Measurements from ENCODE around the gene SPATS2. TPM values are rescaled to one million over a fixed set of nuclear protein-coding genes. Genes with fewer than 3 reads are reported as not detected.

The SPATS2 gene
- total RNA-seq, 4 donors from 2014 or later: 10.5 to 39.3 (median 21.0) TPM

DNA sequence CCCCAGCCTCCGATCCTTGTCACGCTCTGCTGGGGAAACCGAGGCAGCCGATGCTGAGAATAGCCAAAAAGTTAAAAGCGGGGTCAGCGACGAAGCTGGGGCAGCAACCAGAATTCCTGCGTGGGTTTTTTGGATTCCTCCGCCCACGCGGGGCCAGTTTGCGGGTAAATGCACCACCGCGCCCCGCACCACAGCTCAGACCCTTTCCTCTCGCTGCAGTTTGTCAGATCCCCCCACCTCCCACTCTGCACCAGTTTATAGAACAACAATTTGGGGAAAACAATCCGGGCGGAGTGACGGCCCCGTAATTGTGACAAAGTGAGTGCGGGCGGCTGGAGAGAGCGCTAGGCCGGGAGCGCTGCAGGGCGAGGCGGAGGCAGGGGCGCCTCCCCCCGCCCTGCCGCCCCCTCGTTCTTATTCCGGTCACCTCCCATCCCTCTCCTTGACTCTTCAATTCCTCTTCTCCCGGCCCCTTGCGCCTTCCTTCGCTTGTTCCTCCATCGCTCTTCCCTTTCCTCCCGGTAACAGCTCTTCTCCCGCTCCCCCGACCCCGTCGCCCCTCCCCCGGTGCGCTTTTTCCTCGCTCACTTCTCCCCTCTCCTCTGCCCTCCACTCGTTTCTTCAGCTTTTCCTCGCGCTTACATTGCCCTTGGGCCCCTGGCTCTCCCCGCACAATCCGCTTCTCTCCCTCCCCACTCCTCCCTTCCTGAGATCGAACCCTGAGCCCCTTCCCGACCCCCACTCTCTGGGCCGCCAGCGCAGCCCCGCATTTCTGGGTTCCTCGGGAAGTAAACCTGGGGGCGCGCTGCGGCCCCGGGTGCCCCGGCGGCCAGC is 21.2 kb upstream of the SPATS2 start:
- peaks cover 43 to 70% (median 49%) of the 10 kb centered on the region in 4 donors for H3K4me1 ChIP-seq
- H3K27me3 ChIP-seq: peaks cover 92% of the 10 kb centered on the region
- H3K27ac ChIP-seq: no peak overlapping the region
- H3K9me3 ChIP-seq: no peaks in the 10 kb centered on the region
- in situ Hi-C loops (cut with MboI; ENCODE audit: low pct_ligation_motif_present in 1 of 4, low pct_unique_long_range_greater_than_20kb in 1 of 4, low sequenced_read_pairs in 3 of 4): loop anchor here in 1 of 4 donors (10.0 kb wide), 1 partner anchor 169 kb away; no protein-coding TSS in a partner anchor
- peak overlapping the region in 3 of 4 donors; percentile 25 to 52 (median 26) for H3K4me3 ChIP-seq
- DNase-seq: no peak
- H3K36me3 ChIP-seq: no peaks in the 10 kb centered on the region
- TF ChIP-seq POLR2A (IDR thresholded peaks at IDR 0.05): no peak
- TF ChIP-seq, protein P1, sequence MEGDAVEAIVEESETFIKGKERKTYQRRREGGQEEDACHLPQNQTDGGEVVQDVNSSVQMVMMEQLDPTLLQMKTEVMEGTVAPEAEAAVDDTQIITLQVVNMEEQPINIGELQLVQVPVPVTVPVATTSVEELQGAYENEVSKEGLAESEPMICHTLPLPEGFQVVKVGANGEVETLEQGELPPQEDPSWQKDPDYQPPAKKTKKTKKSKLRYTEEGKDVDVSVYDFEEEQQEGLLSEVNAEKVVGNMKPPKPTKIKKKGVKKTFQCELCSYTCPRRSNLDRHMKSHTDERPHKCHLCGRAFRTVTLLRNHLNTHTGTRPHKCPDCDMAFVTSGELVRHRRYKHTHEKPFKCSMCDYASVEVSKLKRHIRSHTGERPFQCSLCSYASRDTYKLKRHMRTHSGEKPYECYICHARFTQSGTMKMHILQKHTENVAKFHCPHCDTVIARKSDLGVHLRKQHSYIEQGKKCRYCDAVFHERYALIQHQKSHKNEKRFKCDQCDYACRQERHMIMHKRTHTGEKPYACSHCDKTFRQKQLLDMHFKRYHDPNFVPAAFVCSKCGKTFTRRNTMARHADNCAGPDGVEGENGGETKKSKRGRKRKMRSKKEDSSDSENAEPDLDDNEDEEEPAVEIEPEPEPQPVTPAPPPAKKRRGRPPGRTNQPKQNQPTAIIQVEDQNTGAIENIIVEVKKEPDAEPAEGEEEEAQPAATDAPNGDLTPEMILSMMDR (IDR thresholded peaks at IDR 0.05): no peak
- TF ChIP-seq EP300 (IDR thresholded peaks at IDR 0.05; ENCODE audit: low read depth): no peak
- TF ChIP-seq POLR2AphosphoS5 (IDR thresholded peaks at IDR 0.05): no peak
- intact Hi-C loops (cut with DNase I; ENCODE audit: low total_unique reads): loop anchor here (5.0 kb wide), 1 partner anchor 171 kb away; no protein-coding TSS in a partner anchor
- WGBS, 2 donors (ENCODE audit: low coverage in 1 of 2): 2 to 5% methylated on average over 17 to 60 of the region's 61 CpGs

DNA sequence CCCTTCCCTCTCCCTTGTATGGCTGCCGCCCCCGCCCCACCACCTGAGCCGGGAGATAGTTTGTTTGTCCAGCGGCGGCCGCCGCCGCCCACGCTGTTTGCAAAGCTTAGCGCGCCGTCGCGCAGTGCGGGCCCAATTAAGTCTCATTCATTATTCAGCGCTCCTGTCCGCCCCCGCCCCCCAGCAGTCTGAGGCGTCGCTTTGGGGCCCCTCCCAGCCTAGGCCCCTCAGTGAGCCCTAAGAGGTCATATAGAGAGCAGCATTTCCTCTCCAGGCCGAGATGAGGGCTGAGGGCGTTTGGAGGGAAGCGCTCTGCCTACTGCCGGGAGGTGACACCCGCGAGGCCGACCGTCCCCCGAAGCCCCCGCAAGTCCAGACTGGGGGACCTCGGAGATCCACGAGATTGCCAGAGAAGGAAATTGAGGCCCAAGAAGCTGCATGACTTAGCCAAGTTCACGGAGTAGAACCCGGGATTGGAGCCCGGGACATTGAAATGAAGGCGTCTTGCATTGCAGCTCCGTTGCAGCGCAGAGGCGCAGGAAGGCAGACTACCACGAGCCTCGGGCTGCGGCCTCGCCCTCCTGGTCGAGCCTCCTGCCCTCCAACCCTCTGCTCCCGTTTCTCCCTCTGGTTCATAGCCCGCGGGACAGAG is 20.5 kb upstream of the SPATS2 start, which contains the start of gene DNAJC22:
DNAJC22 (plus strand) TSS at position 230 of the 652 bp plus-strand sequence. CDS start 1,985 bp downstream, outside the sequence.
- intact Hi-C loops (cut with DNase I; ENCODE audit: low total_unique reads) (loop anchor here (5.0 kb wide), 1 partner anchor 171 kb away; no protein-coding TSS in a partner anchor), in situ Hi-C loops (cut with MboI; ENCODE audit: low pct_ligation_motif_present in 1 of 4, low pct_unique_long_range_greater_than_20kb in 1 of 4, low sequenced_read_pairs in 3 of 4) (loop anchor here in 1 of 4 donors (10.0 kb wide), 1 partner anchor 168 kb away; no protein-coding TSS in a partner anchor)
- peaks cover 43 to 69% (median 49%) of the 10 kb centered on the region in 4 donors for H3K4me1 ChIP-seq
- TF ChIP-seq POLR2A (IDR thresholded peaks at IDR 0.05) (no peak), EP300 (IDR thresholded peaks at IDR 0.05; ENCODE audit: low read depth) (no peak), POLR2AphosphoS5 (IDR thresholded peaks at IDR 0.05) (no peak)
- TF ChIP-seq, protein P1 (IDR thresholded peaks at IDR 0.05): no peak
- peak within 1 kb of the TSS in 3 of 4 donors; percentile 25 to 52 (median 26) for H3K4me3 ChIP-seq
- 0 to 1% methylated on average over 2 to 44 of the region's 47 CpGs for WGBS, 2 donors (ENCODE audit: low coverage in 1 of 2)
- H3K27ac ChIP-seq: peak within 1 kb of the TSS in 1 of 4 donors; percentile 24
- peaks cover 93% of the 10 kb centered on the region for H3K27me3 ChIP-seq
- peak; percentile 38 for DNase-seq
- H3K36me3 ChIP-seq: no peaks in the 10 kb centered on the region
- H3K9me3 ChIP-seq: no peaks in the 10 kb centered on the region

GRCh38 chr12:49347311-49348193 is 19.7 kb upstream of the SPATS2 start:
- Histone ChIP-seq H3K9me3 (no peaks in the 10 kb centered on the region), H3K4me3 (peak overlapping the region in 3 of 4 donors; percentile 25 to 52 (median 26)), H3K36me3 (no peaks in the 10 kb centered on the region), H3K4me1 (peaks cover 38 to 62% (median 44%) of the 10 kb centered on the region in 4 donors), H3K27me3 (peaks cover 85% of the 10 kb centered on the region), H3K27ac (peak overlapping the region; percentile 24 to 44 (median 36))
- in situ Hi-C loops (cut with MboI; ENCODE audit: low pct_ligation_motif_present in 1 of 4, low pct_unique_long_range_greater_than_20kb in 1 of 4, low sequenced_read_pairs in 3 of 4) (loop anchor here in 1 of 4 donors (10.0 kb wide), 1 partner anchor 167 kb away; no protein-coding TSS in a partner anchor), intact Hi-C loops (cut with DNase I; ENCODE audit: low total_unique reads) (loop anchor here (5.0 kb wide), 1 partner anchor 170 kb away; no protein-coding TSS in a partner anchor)
- DNase-seq: peak; percentile 91
- 6% methylated on average over 35 of the region's 37 CpGs; no CpG with 5 or more reads in 1 of the 2 donors for WGBS, 2 donors (ENCODE audit: low coverage in 1 of 2)
- peak; percentile 78 for TF ChIP-seq POLR2A (IDR thresholded peaks at IDR 0.05)
- no peak for TF ChIP-seq EP300 (IDR thresholded peaks at IDR 0.05; ENCODE audit: low read depth)
- TF ChIP-seq POLR2AphosphoS5 (IDR thresholded peaks at IDR 0.05): peak; percentile 62 to 89 (median 85)
- TF ChIP-seq, protein P1 (IDR thresholded peaks at IDR 0.05): peak; percentile 93 to 97 (median 97)

Measured in transverse colon (tissue), 4 donors.